ENCODE measurements around the gene PIK3C3. TPM values are rescaled to one million over a fixed set of nuclear protein-coding genes. Genes with fewer than 3 reads are reported as not detected.
A peak's percentile ranks its signal among the peaks of the same experiment; 100 is the strongest.
"Not testable (repeated sequence)": the region's sequence is repeated elsewhere in the genome, so short reads cannot be mapped to it uniquely, and the experiment has no call there.

Gene PIK3C3
- total RNA-seq, 1 experiment from 2014 or later, result 44.5 TPM

DNA sequence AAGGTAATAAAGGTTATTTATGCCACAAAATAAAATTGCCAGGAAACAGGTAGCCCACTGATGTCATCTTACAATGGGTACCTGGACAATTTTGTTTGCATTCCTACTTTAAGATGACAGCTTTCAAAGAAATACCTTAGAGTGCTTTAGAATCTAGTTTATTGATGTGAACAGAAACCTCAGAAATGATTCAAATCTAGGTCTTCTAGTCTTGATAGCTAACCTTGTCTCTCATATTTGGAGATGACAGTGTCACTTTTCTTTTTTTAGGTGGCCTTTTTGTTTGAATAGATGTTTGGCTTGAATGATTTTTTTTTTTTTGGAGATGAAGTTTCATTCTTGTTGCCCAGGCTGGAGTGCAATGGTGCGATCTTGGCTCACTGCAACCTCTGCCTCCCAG is 69.1 kb downstream of the PIK3C3 start:
- no peak for DNase-seq (ENCODE audit: low spot score)

DNA sequence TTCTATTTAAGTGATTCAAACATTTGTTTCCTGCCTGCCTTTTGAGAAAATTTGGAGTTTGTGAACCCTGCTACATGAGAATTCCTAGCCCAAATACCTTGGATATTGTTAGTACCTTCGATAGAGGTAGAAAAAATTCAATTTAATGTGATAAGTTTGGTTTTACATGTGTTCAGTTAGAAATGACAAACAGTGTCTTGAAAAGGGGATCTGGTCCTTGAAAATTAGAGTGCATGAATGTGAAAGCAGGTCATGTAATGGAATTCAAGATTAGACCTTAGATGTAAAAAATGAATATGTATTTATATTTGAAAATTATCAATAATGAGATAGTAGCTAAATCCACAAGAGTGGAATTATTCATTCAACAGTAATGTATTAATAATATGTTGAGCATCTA is 70.5 kb downstream of the PIK3C3 start:
- no peak for DNase-seq (ENCODE audit: low spot score)

DNA sequence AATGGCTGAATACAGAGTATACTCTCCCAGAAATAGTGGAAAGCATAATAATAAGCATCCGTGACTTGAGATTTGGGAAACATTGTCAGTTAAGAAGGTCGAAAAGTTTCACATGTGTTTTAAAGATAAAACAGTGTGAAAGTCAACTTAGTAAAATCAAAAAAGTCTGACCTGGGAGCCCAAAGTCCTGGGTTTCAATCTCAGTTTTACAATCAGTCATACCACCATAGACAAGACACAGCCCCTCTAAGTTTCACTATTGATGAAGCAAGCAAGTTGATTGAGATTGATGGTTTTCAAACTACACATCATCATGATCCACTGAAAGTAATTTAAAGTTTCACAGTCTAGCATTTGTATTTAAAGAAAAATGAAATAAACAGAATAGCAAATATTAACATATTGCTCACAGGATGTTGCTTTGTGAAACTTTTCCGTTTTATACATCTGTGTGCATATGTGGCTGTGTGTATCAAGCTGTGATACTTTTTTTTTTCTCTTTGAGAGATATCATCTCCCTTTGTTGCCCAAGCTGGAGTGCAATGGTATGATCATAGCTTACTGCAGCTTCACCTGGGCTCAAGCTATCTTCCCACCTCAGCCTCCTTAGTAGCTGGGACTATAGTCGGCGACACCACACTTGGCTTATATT is 71.1 kb downstream of the PIK3C3 start:
- DNase-seq (ENCODE audit: low spot score), result no peak

DNA sequence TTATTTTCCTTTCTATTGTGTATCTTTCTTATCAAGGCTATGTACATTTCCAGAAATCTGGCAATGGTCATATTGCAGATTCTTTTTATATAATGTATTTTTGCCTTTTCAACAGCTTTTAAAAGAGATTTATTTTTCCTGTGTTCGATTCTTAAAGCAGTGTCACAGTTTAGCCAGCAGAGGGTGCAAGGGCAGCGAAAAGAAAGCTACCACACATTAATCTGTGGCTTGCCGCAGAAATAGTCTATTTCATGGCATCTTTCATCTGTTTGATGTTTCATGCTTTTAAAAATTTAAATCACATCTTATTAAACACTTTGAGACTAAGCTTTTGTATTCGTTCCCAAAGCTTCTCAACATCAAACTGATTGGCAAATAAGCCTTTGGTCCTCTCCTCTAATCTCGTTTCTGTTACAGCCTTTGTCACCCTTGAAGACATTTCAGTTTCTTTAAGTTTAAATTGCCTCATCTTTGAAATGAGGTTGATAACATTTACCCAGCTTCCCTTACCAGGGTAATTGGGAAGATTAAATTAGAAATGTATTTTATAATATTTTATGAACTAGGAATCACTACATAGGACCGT is 73.3 kb downstream of the PIK3C3 start:
- peak; percentile 19 for DNase-seq (ENCODE audit: low spot score)

DNA sequence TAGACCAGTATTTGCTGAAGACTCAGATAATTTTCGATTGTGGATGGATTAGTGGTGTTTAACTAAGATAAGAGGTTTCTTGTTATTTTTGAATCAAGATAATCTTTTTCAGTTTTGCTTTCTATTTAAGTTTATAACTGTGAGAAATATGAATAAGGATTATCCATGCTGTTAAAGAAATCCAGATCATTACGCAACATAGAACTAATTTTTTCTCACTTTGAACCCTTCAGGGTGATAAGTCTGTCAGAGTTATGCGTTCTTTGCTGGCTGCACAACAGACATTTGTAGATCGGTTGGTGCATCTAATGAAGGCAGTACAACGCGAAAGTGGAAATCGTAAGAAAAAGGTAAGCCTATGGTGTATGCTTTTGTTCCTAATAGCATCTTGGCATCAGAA is 74.1 kb downstream of the PIK3C3 start:
- DNase-seq (ENCODE audit: low spot score), result no peak

DNA sequence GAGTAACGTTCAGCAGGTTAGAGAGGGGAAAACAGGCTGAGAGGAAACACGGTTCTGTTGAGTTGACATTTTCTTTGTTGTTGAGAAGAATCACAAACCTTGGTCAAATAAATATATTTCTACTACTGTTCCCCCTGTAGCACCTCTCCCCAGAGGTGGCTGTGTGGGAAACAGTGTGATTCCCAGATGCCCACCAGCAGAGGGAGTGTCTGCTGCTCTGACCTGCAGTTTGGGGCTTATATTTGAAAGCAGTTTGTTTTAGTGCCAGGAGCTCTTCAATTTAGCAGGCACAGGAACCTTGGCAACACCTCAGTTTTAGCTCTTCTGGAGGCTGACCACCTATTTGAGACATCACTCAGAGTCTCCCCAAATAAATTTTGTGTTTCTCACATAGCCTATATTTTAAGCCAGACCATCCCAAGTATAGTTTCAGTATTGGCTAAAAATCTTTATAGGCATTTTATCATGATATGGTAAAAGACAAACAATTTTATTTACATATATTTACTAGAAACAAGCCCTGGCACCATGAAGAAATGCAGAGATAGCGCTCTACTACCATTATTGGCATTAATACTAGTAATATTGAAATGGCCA is 75.7 kb downstream of the PIK3C3 start:
- DNase-seq (ENCODE audit: low spot score), result peak; percentile 15

DNA sequence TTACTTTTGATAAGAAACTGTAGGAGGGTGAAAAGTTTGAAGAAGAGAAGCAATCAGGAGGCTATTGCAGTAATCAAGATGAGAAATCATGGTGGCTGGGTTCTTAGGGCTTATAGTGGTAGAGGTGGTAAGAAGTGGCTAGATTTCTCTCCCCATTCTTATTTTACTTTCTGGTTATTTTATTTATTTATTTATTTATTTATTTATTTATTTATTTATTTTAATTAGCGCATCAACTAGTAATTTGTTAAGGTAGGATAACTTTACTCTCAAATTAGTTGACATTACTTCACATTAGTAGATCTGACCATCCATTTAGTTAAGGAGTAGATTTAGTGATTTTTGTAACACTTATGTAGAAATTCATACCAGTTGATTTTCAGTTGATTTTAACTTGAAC is 77.4 kb downstream of the PIK3C3 start:
- DNase-seq (ENCODE audit: low spot score), result no peak

DNA sequence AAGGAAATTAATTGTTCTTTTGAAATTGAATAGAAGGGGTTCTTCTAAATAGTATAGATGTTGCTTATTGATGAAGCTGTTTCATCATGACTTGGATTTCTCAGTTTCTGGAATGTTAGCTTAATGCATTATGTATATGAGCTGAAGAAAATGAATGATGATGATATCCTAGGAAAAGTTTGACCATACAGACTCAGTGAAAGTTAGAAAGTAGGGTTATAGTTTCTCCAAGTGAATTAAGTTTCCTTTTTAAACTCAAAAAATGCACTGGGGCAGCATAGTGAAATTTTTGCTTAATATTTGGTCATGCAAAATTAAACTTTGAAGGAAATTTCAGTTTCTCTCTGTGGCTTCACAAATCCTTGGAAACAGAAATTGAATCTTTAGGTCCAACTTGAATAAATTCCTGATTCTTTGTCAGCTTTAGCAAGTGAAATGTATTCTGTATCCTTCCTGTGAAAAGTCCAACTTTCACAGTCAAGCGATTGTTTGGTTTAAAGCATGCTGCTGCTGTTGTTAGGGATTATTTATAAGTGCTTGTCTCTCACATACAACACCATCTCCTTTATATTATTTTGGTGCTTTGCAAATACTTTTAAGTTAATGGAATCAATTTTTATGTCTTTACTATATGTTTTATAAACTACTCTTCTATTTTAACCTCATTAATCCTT is 78.2 kb downstream of the PIK3C3 start:
- no peak for DNase-seq (ENCODE audit: low spot score)

DNA sequence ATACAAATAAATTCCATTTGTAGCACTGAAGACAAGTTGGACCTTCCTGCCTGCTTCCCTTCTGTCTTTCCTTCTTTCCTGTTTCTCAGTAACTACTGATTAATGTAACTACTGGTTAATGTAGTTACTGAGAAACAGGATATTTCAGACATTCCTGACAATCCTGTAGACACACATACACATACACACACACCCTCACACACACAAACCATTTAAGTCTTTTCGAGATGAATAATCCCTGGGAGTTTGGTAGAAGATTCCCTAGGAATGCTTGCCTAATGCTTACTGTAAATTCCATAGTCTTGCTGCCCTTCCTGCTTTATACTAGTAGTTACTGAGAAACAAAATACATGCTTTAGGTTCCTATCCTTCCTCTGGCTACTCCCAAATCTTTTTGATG is 83.9 kb downstream of the PIK3C3 start:
- no peak for DNase-seq (ENCODE audit: low spot score)

DNA sequence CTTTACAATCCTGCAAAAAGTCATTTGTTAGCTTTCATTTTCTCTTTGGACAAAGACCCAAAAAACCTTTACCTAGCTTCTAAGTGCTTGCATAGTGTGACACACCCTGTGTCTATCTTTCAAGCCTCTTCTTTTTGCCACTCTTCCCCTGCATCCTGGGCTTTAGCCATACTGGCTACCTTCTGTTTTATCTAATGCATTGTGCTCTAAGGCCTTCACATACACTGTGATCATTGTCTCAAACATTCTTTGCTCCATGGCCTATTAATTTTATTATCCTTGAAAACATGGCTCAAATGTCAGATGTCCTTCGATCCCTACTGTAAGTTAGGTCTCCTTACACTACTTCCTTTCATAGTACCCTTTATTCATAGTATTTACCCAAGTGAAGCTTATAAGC is 84.4 kb downstream of the PIK3C3 start:
- DNase-seq (ENCODE audit: low spot score), result no peak

DNA sequence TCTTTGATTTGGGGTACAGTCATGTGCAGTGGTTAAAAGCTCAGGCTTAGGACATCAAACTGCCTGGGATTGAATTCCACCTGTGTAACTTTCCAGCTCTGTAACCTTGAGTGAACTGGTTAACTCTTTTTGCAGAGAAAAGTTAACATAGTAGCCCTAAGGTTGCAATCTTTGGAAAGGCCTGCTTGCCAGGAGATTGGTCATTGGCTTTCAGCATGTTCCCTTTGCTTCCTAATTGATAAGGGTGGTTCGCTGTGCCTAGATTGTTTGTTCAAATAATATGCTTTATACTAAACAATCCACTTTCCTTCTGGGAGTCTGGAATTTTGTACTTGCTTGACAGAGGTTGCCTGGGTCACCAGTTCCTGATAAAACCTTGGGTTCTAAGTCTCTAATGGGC is 86.8 kb downstream of the PIK3C3 start:
- no peak for DNase-seq (ENCODE audit: low spot score)

DNA sequence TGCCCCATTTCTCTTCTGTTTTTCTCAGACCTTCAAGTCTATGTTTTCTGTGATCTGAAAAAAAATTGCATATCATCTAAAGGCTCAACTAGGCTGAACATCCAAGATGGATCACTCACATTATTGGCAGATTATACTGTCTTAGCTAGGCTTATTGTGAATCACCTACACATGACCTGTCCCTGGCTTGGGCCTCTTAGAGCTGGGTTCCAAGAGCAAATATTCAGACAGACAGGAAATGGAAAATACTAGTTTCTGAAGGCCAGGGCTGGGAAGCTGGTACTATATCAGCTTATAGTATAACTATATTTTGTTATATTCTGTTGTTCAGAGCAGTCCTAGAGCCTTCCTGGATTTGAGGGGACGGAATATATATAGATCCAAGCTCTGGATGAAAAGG is 90.3 kb downstream of the PIK3C3 start:
- no peak for DNase-seq (ENCODE audit: low spot score)

DNA sequence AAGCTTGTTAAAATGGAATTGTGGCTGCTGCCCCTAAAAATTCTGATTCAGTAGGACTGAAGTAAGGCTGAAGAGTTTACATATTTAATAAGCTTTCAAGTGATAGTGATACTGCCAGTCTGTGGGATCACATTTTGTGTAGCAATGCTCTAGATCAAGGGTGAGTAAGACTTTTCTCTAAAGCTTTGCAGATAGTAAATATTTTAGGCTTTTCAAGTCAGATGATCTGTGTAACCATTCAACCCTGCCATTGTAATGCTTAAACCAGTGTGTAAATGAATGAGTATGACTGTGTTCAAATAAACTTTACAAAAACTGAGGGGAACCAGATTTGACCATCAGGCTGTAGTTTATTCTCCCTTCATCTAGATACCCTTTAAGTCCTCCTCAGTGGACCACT is 92.7 kb downstream of the PIK3C3 start:
- no peak for DNase-seq (ENCODE audit: low spot score)

DNA sequence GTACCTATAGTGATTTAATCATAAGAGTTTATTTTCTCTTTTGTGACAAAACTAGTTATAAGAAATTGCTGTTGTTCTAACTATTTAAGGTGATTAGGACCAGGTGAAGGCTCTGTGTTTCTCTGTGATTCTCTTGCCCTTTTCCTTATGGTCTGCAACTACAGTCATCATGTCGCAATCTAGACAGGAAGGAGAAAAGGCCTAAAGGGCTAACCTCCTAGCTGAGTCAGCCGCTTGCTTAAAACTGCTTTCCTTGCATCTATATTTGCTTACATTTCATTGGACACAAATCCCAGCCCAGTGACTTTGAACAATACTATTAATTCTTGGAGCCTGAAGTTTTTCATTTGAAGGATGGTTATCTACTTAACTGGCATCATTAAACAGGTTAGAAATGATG is 93.1 kb downstream of the PIK3C3 start:
- DNase-seq (ENCODE audit: low spot score), result peak; percentile 79

DNA sequence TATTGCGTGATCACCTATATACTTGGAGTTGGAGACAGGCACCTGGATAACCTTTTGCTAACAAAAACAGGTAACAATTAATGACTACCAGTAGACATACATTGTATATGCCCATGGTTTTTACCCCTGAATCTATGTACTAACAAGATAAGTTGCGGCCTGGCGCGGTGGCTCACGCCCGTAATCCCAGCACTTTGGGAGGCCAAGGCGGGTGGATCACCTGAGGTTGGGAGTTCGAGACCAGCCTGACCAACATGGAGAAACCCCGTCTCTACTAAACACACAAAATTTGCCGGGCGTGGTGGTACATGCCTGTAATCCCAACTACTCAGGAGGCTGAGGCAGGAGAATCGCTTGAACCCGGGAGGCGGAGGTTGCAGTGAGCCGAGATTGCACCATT is 94.5 kb downstream of the PIK3C3 start:
- not testable (repeated sequence) for DNase-seq (ENCODE audit: low spot score)

DNA sequence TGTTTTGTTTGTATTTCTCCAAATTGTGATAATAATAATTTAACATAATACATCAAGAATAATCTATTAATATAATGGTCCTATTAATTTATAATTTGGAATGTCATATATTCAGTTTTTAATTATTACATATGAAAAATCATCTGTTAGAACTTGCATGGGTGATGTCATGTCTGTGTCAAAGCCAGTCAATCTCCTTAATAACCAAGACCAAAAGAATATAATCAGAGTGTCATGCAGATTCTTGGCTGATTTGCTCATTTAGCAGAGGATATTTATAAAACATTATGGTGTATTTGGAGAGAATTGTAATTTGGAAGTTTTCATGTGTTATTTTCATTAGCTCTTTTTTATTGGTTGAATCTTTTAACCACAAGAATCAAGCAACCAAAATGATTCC is 96.4 kb downstream of the PIK3C3 start:
- DNase-seq (ENCODE audit: low spot score), result no peak

DNA sequence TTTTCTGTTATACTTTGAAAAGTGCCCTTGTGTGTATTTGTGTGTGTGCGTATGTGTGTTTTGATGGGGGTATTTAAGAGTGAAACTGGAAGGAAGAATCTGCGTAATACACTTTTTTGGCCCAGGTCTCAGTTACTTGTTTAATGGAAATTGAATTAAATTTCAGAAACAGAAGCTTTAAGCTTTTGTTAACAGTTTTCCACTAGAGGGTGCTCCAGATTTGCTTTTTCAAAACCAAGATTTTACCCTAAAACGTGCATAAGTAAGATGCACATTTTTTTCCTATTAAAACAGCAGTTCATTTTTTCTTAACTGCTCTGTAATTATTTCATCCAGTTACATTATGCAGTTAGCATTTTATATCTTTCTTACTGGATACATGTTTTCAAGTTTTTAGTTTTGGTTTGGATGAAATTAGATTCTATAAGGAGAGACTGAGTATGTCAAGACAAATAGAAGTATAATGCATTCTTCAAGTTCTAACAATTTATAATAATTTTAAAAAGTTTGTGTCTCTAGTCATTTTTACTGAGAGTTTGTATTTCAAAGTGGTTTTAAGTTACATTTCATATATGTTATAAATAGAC is 97.2 kb downstream of the PIK3C3 start:
- DNase-seq (ENCODE audit: low spot score), result peak; percentile 8

DNA sequence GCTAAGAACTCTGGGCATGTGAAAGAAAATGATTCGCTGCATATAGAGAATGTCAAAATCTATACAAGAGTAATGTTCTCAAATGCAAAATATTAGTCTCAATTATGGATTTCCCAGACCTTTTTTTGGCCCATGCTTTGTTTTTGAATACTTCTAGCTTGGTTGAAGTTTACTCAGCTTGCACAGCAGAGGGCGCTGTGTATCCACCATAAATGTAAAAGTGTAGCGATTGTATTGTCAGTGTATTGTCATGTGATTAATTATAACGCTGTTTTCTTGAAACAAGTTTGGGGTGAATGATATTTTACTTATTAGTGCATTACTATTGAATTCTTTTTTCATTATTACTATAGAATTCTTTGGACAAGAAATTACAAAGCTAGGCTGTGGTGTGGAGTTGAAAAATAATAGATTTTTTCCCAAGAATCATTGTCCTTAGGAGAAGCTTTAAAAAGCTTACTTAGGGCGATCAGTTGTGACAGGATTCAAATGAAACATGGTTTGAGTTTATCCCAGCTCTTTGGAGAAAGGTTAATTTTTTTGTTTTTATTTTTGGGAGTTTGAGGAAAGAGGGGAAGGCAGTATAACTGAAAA is 98.3 kb downstream of the PIK3C3 start:
- peak; percentile 47 for DNase-seq (ENCODE audit: low spot score)

DNA sequence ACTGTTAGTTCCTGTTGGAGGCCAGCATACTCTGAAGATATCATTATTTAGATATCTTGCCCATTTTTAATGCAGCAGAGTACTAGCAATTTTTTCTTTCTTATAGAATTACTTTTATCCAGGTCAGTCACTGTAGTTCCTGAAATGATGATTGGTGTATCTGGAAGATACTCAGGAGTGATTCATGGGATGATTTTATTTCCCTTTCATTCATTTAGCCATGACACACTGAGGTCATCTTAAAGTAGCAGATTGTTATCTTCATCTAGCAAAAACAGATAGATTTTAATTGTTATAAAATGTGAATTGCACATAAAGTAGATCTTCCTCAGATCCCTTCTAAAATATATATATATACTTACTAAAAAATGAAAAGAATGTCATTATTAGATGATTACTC is 109.1 kb downstream of the PIK3C3 start:
- no peak for DNase-seq (ENCODE audit: low spot score)

DNA sequence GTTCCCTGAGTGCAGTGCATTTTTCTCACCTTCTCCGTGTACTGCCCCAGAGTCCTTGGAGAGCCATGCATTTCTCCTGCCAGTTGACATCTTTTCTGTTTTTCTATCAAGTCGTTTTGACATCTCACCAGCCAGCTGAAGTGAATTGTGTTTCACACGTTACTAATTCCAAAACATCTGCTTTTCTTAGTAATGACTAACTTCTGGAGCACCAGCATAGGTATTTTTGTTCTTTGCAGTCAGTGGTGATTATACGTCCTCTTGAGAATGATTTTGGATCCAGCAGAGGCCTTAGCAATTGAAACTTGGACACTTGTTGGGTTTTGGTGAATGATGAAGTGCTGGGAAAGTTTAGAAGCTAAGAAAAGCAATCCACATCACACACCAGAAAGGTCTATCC is 112.5 kb downstream of the PIK3C3 start:
- DNase-seq (ENCODE audit: low spot score), result no peak

DNA sequence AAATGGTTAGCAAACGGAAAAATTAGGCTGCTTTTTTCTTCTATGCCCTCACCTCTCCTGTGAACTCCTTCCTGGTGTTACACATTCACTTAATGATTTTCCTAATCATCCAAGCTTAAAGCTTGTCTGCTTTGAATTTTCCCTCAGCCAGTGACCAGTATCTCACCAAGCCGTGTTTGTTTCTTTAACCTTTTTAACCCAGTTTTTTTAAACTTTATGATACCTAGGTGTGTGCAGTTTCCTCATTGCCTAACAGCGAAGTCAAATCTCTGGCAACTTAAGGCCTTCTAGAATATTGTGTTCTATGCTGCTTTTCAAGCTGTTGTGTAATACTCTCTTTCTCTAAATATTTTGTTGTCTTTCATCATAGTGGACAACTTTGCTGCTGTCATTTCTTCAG is 113.0 kb downstream of the PIK3C3 start:
- DNase-seq (ENCODE audit: low spot score), result no peak

DNA sequence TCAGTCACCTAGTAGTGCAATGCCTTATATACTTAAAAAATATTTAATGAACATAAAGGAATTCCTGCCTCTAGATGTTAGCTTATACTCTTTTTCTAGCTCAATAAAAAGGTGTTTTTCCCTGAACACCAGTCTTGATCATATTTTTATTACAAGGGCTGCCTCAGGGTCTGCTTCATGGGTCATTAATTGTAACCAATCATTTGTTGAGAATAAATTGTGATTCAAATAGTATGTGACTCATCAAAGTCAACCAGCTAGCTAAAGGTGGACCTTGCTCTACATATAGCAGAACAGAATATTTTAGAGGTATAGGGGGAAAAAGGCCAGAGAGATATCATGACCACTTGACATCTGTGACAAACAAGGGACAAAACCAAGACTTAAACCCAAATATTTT is 114.0 kb downstream of the PIK3C3 start:
- DNase-seq (ENCODE audit: low spot score), result no peak

Measured in H4 (cell line).